Motor neuron (in vitro differentiated cells): ENCODE results near the gene NAB2. TPM values are rescaled to one million over a fixed set of nuclear protein-coding genes. Genes with fewer than 3 reads are reported as not detected.

ENCODE experiments used
- ATAC-seq, 8 experiments: fragments of 200-7000 bp; cut with Tn5 transposase; replicated peaks in 6 of 8; 2 replicates each; pipeline ENCODE4 v1.8.0; 2021; ENCODE audit warnings: mild to moderate bottlenecking in 8 of 8, moderate library complexity in 8 of 8
- H3K27ac ChIP-seq, 2 donors: fragments of 250-450 bp; sonication (Bioruptor Pico); 2 replicates each; pipeline ENCODE4 v1.9.0; 2021; ENCODE audit warnings: antibody characterized with exemption in 2 of 2, mild to moderate bottlenecking in 2 of 2, moderate library complexity in 1 of 2
- H3K4me1 ChIP-seq, 2 donors: fragments of 250-450 bp; sonication (Bioruptor Pico); replicated peaks in 1 of 2; 2 replicates each; pipeline ENCODE4 v1.6.1; 2021; ENCODE audit warnings: antibody characterized with exemption in 2 of 2, mild to moderate bottlenecking in 2 of 2, moderate library complexity in 1 of 2
- H3K4me3 ChIP-seq, 5 donors: fragments of 250-450 bp; sonication (Bioruptor Pico); 2 replicates each; pipeline ENCODE4 v1.9.0; 2021; ENCODE audit warnings: antibody characterized with exemption in 5 of 5, mild to moderate bottlenecking in 5 of 5, moderate library complexity in 4 of 5
- WGBS, 10 experiments: fragments of 450-650 bp; shearing (Covaris generic); methylation state at CpG; one replicate each; pipeline ENCODE4 v1.0.0; 2022; 5-methylcytosine and 5-hydroxymethylcytosine counted together
- in situ Hi-C, 9 experiments: fragments of 400-800 bp; cut with MboI; loops; one replicate each; pipeline ENCODE4 v1.15.0; 2021; ENCODE audit warnings: low sequenced_read_pairs in 9 of 9, low pct_unique_long_range_greater_than_20kb in 2 of 9; ENCODE audit not compliant: unreplicated experiment in 9 of 9
- total RNA-seq, 8 experiments: library from RNA; unstranded; fragments of 300-600 nt; gene quantifications; 2 replicates each; pipeline versions ENCODE4 v1.2.3 to v1.2.4, GENCODE V29; 2022

NAB2 gene
- total RNA-seq, 8 experiments from 2014 or later = 13.4 to 41.1 (median 24.0) TPM

- 67 to 85% (median 77%) methylated on average over 2 to 6 of the region's 25 CpGs; no CpG with 5 or more reads in 6 of the 10 experiments for WGBS, 10 experiments
- in situ Hi-C loops = no loop called here
- Histone ChIP-seq H3K4me1 (peaks cover 20 to 30% of the 10 kb centered on the region in 2 donors), H3K27ac (no peak overlapping the region), H3K4me3 (no peak overlapping the region)
- no peak for ATAC-seq
These were observed 3.0 kb downstream of the NAB2 start for GRCh38 chr12:57091638-57092528.

- in situ Hi-C loops = no loop called here
- ATAC-seq = no peak
- peaks cover 19 to 30% of the 10 kb centered on the region in 2 donors for H3K4me1 ChIP-seq
- no peak overlapping the region for H3K4me3 ChIP-seq
- WGBS, 10 experiments = 94 to 100% methylated on average over 2 to 3 of the region's 5 CpGs; no CpG with 5 or more reads in 8 of the 10 experiments
- no peak overlapping the region for H3K27ac ChIP-seq
These were observed 3.6 kb downstream of the NAB2 start for GRCh38 chr12:57092529-57092862.

- in situ Hi-C loops = no loop called here
- Histone ChIP-seq H3K4me1 (peaks cover 19 to 30% of the 10 kb centered on the region in 2 donors), H3K4me3 (no peak overlapping the region), H3K27ac (no peak overlapping the region)
- no peak for ATAC-seq
- 100% methylated on average over 1 of the region's 4 CpGs; no CpG with 5 or more reads in 9 of the 10 experiments for WGBS, 10 experiments
These were observed 4.0 kb downstream of the NAB2 start for GRCh38 chr12:57092876-57093414.

- H3K27ac ChIP-seq = peak overlapping the region; percentile 43 to 47
These were observed 4.7 kb downstream of the NAB2 start for GRCh38 chr12:57093415-57094207.

GRCh38 chr12:57094208-57095160 lies 5.6 kb downstream of the NAB2 start:
- Histone ChIP-seq H3K4me3 (no peak overlapping the region), H3K4me1 (peaks cover 19 to 30% of the 10 kb centered on the region in 2 donors), H3K27ac (peak overlapping the region; percentile 43 to 47)
- ATAC-seq = peak in 3 of 8 experiments; percentile 1 to 14 (median 6)
- 31 to 100% (median 72%) methylated on average over 1 to 8 of the region's 15 CpGs; no CpG with 5 or more reads in 5 of the 10 experiments for WGBS, 10 experiments
- in situ Hi-C loops = no loop called here

More at GRCh38 chr12:57093415-57094207, 4.7 kb downstream of the NAB2 start:
- in situ Hi-C loops = no loop called here
- Histone ChIP-seq H3K4me3 (no peak overlapping the region), H3K4me1 (peaks cover 19 to 30% of the 10 kb centered on the region in 2 donors)
- peak; percentile 2 to 46 (median 38) for ATAC-seq
- 0 to 50% (median 38%) methylated on average over 1 to 3 of the region's 24 CpGs; no CpG with 5 or more reads in 5 of the 10 experiments for WGBS, 10 experiments

- Histone ChIP-seq H3K27ac (no peak overlapping the region), H3K4me1 (peaks cover 18 to 27% of the 10 kb centered on the region in 2 donors), H3K4me3 (no peak overlapping the region)
- no peak for ATAC-seq
- in situ Hi-C loops = no loop called here
- WGBS, 10 experiments = 83 to 100% (median 100%) methylated on average over 1 to 2 of the region's 3 CpGs; no CpG with 5 or more reads in 2 of the 10 experiments
These were observed 6.5 kb downstream of the NAB2 start for GRCh38 chr12:57095440-57095839.

- peak in 4 of 8 experiments; percentile 7 to 37 (median 10) for ATAC-seq
- Histone ChIP-seq H3K4me1 (peaks cover 12 to 20% of the 10 kb centered on the region in 2 donors), H3K4me3 (no peak overlapping the region), H3K27ac (no peak overlapping the region)
- in situ Hi-C loops = no loop called here
- 69 to 88% (median 81%) methylated on average over 2 to 5 of the region's 6 CpGs; no CpG with 5 or more reads in 6 of the 10 experiments for WGBS, 10 experiments
These were observed 7.2 kb downstream of the NAB2 start for GRCh38 chr12:57096099-57096572.

- 59 to 100% (median 100%) methylated on average over 1 to 5 of the region's 8 CpGs; no CpG with 5 or more reads in 5 of the 10 experiments for WGBS, 10 experiments
- no peak overlapping the region for H3K4me3 ChIP-seq
- no peak overlapping the region for H3K27ac ChIP-seq
- H3K4me1 ChIP-seq = peaks cover 12 to 20% of the 10 kb centered on the region in 2 donors
- no peak for ATAC-seq
- in situ Hi-C loops = no loop called here
These were observed 8.0 kb downstream of the NAB2 start for GRCh38 chr12:57096748-57097553.

- H3K4me3 ChIP-seq = no peak overlapping the region
- H3K27ac ChIP-seq = no peak overlapping the region
- 20 to 100% (median 91%) methylated on average over 1 to 8 of the region's 8 CpGs; no CpG with 5 or more reads in 3 of the 10 experiments for WGBS, 10 experiments
- ATAC-seq = no peak
- peaks cover 12 to 25% of the 10 kb centered on the region in 2 donors for H3K4me1 ChIP-seq
- in situ Hi-C loops = no loop called here
These were observed 8.6 kb downstream of the NAB2 start for GRCh38 chr12:57097554-57097835.

- WGBS, 10 experiments = 100% methylated on average over 1 of the region's 1 CpG; no CpG with 5 or more reads in 9 of the 10 experiments
- no peak overlapping the region for H3K4me3 ChIP-seq
- in situ Hi-C loops = no loop called here
- peaks cover 10 to 20% of the 10 kb centered on the region in 2 donors for H3K4me1 ChIP-seq
- ATAC-seq = no peak
- H3K27ac ChIP-seq = no peak overlapping the region
These were observed 9.6 kb downstream of the NAB2 start for GRCh38 chr12:57098546-57098945.

GRCh38 chr12:57099047-57099714 lies 10.3 kb downstream of the NAB2 start:
- WGBS, 10 experiments = 40 to 100% (median 80%) methylated on average over 1 to 7 of the region's 11 CpGs; no CpG with 5 or more reads in 2 of the 10 experiments
- no peak for ATAC-seq
- Histone ChIP-seq H3K27ac (no peak overlapping the region), H3K4me1 (peaks cover 3 to 13% of the 10 kb centered on the region in 2 donors), H3K4me3 (no peak overlapping the region)
- in situ Hi-C loops = no loop called here
